Activated T-cell treated with anti-CD3 and anti-CD28 coated beads, Interleukin-2, amount 50 U/mL, for 72 hours (primary cell): ENCODE results near the gene TULP1. TPM values are rescaled to one million over a fixed set of nuclear protein-coding genes. Genes with fewer than 3 reads are reported as not detected.
"Not testable (repeated sequence)": the region's sequence is repeated elsewhere in the genome, so short reads cannot be mapped to it uniquely, and the experiment has no call there.

Experiments
- ATAC-seq, 2 donors: fragments of 150-1000 bp; cut with Tn5 transposase; replicated peaks in 1 of 2; 2 replicates each; pipeline ENCODE4 v1.10.0; 2021; ENCODE audit warnings: moderate library complexity in 2 of 2, mild to moderate bottlenecking in 1 of 2
- DNase-seq, 2 donors: peaks; one replicate each; pipeline ENCODE4 v3.0.0; 2021 to 2022; ENCODE audit warnings: mixed read lengths in 1 of 2
- H3K27ac Mint-ChIP-seq: one replicate; pipeline ENCODE4 v1.8.0; 2022; ENCODE audit warnings: mild to moderate bottlenecking, moderate library complexity, mixed read lengths
- H3K27me3 Mint-ChIP-seq: one replicate; pipeline ENCODE4 v1.8.0; 2022; ENCODE audit warnings: low read depth, mixed read lengths
- H3K36me3 Mint-ChIP-seq, 2 donors: one replicate each; pipeline ENCODE4 v1.8.0; 2022; ENCODE audit warnings: mixed read lengths in 2 of 2, mild to moderate bottlenecking in 1 of 2; ENCODE audit not compliant: insufficient read depth in 2 of 2
- H3K4me1 Mint-ChIP-seq: one replicate; pipeline ENCODE4 v1.8.0; 2022; ENCODE audit warnings: low read depth, mixed read lengths
- H3K4me3 Mint-ChIP-seq, 2 donors: one replicate each; pipeline ENCODE4 v1.8.0; 2022; ENCODE audit warnings: mild to moderate bottlenecking in 2 of 2, mixed read lengths in 2 of 2, moderate library complexity in 2 of 2
- H3K9me3 Mint-ChIP-seq, 2 donors: one replicate each; pipeline ENCODE4 v1.8.0; 2022; ENCODE audit warnings: mixed read lengths in 2 of 2
- total RNA-seq, 2 donors: library from RNA; stranded (reverse); gene quantifications; one replicate each; pipeline ENCODE4 v1.2.3, GENCODE V29; 2022

TULP1 gene
- total RNA-seq, 2 donors from 2014 or later = not detected

- Mint-ChIP-seq H3K9me3 (no peaks in the 10 kb centered on the region), H3K36me3 (no peaks in the 10 kb centered on the region), H3K4me1 (no peaks in the 10 kb centered on the region), H3K27me3 (no peaks in the 10 kb centered on the region), H3K27ac (no peak overlapping the region), H3K4me3 (no peak overlapping the region)
- DNase-seq (no peak), ATAC-seq (no peak)
Measured at GRCh38 chr6:35516712-35517111, 4.0 kb upstream of the TULP1 start.

GRCh38 chr6:35515939-35516338, 3.2 kb upstream of the TULP1 start:
- H3K36me3 Mint-ChIP-seq, H3K27ac Mint-ChIP-seq, DNase-seq, H3K9me3 Mint-ChIP-seq, H3K4me1 Mint-ChIP-seq, ATAC-seq, H3K27me3 Mint-ChIP-seq, H3K4me3 Mint-ChIP-seq: not testable (repeated sequence)

GRCh38 chr6:35514587-35514986, 1.9 kb upstream of the TULP1 start:
- H3K4me3 Mint-ChIP-seq = no peak overlapping the region
- ATAC-seq (no peak), DNase-seq (no peak)
- H3K4me1 Mint-ChIP-seq = peaks cover 6% of the 10 kb centered on the region
- H3K9me3 Mint-ChIP-seq = no peaks in the 10 kb centered on the region
- H3K27ac Mint-ChIP-seq = no peak overlapping the region
- no peaks in the 10 kb centered on the region for H3K36me3 Mint-ChIP-seq
- peaks cover 8% of the 10 kb centered on the region for H3K27me3 Mint-ChIP-seq

- no peaks in the 10 kb centered on the region for H3K9me3 Mint-ChIP-seq
- peak overlapping the region in 1 of 2 donors; percentile 37 for H3K4me3 Mint-ChIP-seq
- peaks cover 6% of the 10 kb centered on the region for H3K4me1 Mint-ChIP-seq
- DNase-seq (no peak), ATAC-seq (no peak)
- H3K27ac Mint-ChIP-seq = no peak overlapping the region
- peaks cover 16% of the 10 kb centered on the region for H3K27me3 Mint-ChIP-seq
- no peaks in the 10 kb centered on the region for H3K36me3 Mint-ChIP-seq
Measured at GRCh38 chr6:35512006-35512405, 690 bp downstream of the TULP1 start.

- peaks cover 16% of the 10 kb centered on the region for H3K27me3 Mint-ChIP-seq
- H3K36me3 Mint-ChIP-seq = no peaks in the 10 kb centered on the region
- ATAC-seq = no peak
Measured at GRCh38 chr6:35511562-35511941, 1.1 kb downstream of the TULP1 start.

GRCh38 chr6:35510916-35511561, 1.7 kb downstream of the TULP1 start:
- DNase-seq = no peak
- H3K27me3 Mint-ChIP-seq = peaks cover 16% of the 10 kb centered on the region
- ATAC-seq = no peak
- peaks cover 6% of the 10 kb centered on the region for H3K4me1 Mint-ChIP-seq
- H3K27ac Mint-ChIP-seq = no peak overlapping the region
- H3K9me3 Mint-ChIP-seq = no peaks in the 10 kb centered on the region
- no peak overlapping the region for H3K4me3 Mint-ChIP-seq
- no peaks in the 10 kb centered on the region for H3K36me3 Mint-ChIP-seq

More at GRCh38 chr6:35511562-35511941, 1.1 kb downstream of the TULP1 start:
- Mint-ChIP-seq H3K4me1 (peaks cover 6% of the 10 kb centered on the region), H3K9me3 (no peaks in the 10 kb centered on the region), H3K4me3 (peak overlapping the region in 1 of 2 donors; percentile 37), H3K27ac (no peak overlapping the region)
- no peak for DNase-seq

- Mint-ChIP-seq H3K36me3 (no peaks in the 10 kb centered on the region), H3K9me3 (no peaks in the 10 kb centered on the region), H3K27me3 (peaks cover 16% of the 10 kb centered on the region), H3K4me1 (peaks cover 6% of the 10 kb centered on the region), H3K4me3 (no peak overlapping the region), H3K27ac (no peak overlapping the region)
- no peak for ATAC-seq
- DNase-seq = no peak
Measured at GRCh38 chr6:35508542-35508941, 4.2 kb downstream of the TULP1 start.

GRCh38 chr6:35508027-35508426, 4.7 kb downstream of the TULP1 start:
- no peaks in the 10 kb centered on the region for H3K9me3 Mint-ChIP-seq
- H3K27me3 Mint-ChIP-seq = peaks cover 16% of the 10 kb centered on the region
- DNase-seq = no peak
- ATAC-seq = no peak
- peaks cover 6% of the 10 kb centered on the region for H3K4me1 Mint-ChIP-seq
- no peaks in the 10 kb centered on the region for H3K36me3 Mint-ChIP-seq
- no peak overlapping the region for H3K27ac Mint-ChIP-seq
- H3K4me3 Mint-ChIP-seq = no peak overlapping the region

- H3K4me3 Mint-ChIP-seq = no peak overlapping the region
- peaks cover 6% of the 10 kb centered on the region for H3K4me1 Mint-ChIP-seq
- H3K9me3 Mint-ChIP-seq = no peaks in the 10 kb centered on the region
- no peak for DNase-seq
- H3K27me3 Mint-ChIP-seq = peaks cover 22% of the 10 kb centered on the region
- ATAC-seq = no peak
- no peak overlapping the region for H3K27ac Mint-ChIP-seq
- H3K36me3 Mint-ChIP-seq = no peaks in the 10 kb centered on the region
Measured at GRCh38 chr6:35507221-35507620, 5.5 kb downstream of the TULP1 start.

- H3K4me1 Mint-ChIP-seq = peaks cover 6% of the 10 kb centered on the region
- H3K9me3 Mint-ChIP-seq = no peaks in the 10 kb centered on the region
- H3K4me3 Mint-ChIP-seq = no peak overlapping the region
- no peaks in the 10 kb centered on the region for H3K36me3 Mint-ChIP-seq
- no peak for ATAC-seq
- no peak for DNase-seq
- no peak overlapping the region for H3K27ac Mint-ChIP-seq
- peaks cover 22% of the 10 kb centered on the region for H3K27me3 Mint-ChIP-seq
Measured at GRCh38 chr6:35506536-35506935, 6.2 kb downstream of the TULP1 start.

- H3K9me3 Mint-ChIP-seq = no peaks in the 10 kb centered on the region
- ATAC-seq = no peak
- H3K36me3 Mint-ChIP-seq = no peaks in the 10 kb centered on the region
- peaks cover 17% of the 10 kb centered on the region for H3K27me3 Mint-ChIP-seq
- H3K4me3 Mint-ChIP-seq = no peak overlapping the region
- DNase-seq = no peak
- peaks cover 2% of the 10 kb centered on the region for H3K4me1 Mint-ChIP-seq
- H3K27ac Mint-ChIP-seq = no peak overlapping the region
Measured at GRCh38 chr6:35505999-35506412, 6.7 kb downstream of the TULP1 start.

- no peaks in the 10 kb centered on the region for H3K36me3 Mint-ChIP-seq
Measured at GRCh38 chr6:35503534-35503933, 9.2 kb downstream of the TULP1 start.

GRCh38 chr6:35501784-35502183, 10.9 kb downstream of the TULP1 start:
- no peaks in the 10 kb centered on the region for H3K9me3 Mint-ChIP-seq
- H3K4me3 Mint-ChIP-seq = no peak overlapping the region
- H3K4me1 Mint-ChIP-seq = peaks cover 6% of the 10 kb centered on the region
- no peak for ATAC-seq
- H3K27ac Mint-ChIP-seq = no peak overlapping the region
- no peaks in the 10 kb centered on the region for H3K36me3 Mint-ChIP-seq
- H3K27me3 Mint-ChIP-seq = peaks cover 16% of the 10 kb centered on the region
- DNase-seq = no peak

More at GRCh38 chr6:35503534-35503933, 9.2 kb downstream of the TULP1 start:
- no peak overlapping the region for H3K27ac Mint-ChIP-seq
- peaks cover 4% of the 10 kb centered on the region for H3K4me1 Mint-ChIP-seq
- H3K4me3 Mint-ChIP-seq = no peak overlapping the region
- ATAC-seq (peak in 1 of 2 donors; percentile 7), DNase-seq (no peak)
- peaks cover 13% of the 10 kb centered on the region for H3K27me3 Mint-ChIP-seq
- H3K9me3 Mint-ChIP-seq = no peaks in the 10 kb centered on the region

- ATAC-seq (no peak), DNase-seq (no peak)
- Mint-ChIP-seq H3K4me3 (no peak overlapping the region), H3K27ac (no peak overlapping the region), H3K27me3 (peaks cover 16% of the 10 kb centered on the region), H3K4me1 (peaks cover 6% of the 10 kb centered on the region), H3K9me3 (no peaks in the 10 kb centered on the region), H3K36me3 (no peaks in the 10 kb centered on the region)
Measured at GRCh38 chr6:35500782-35501181, 11.9 kb downstream of the TULP1 start.
